GM19395 (cell line): Measurements from ENCODE around the gene EIF3F.
A peak's percentile ranks its signal among the peaks of the same experiment; 100 is the strongest.

Source experiments
- ATAC-seq: cut with Tn5 transposase; IDR thresholded peaks from one replicate; pipeline ENCODE4 v1.9.1; 2021; ENCODE audit warnings: mild to moderate bottlenecking, moderate library complexity; ENCODE audit not compliant: unreplicated experiment

EIF3F gene

DNA sequence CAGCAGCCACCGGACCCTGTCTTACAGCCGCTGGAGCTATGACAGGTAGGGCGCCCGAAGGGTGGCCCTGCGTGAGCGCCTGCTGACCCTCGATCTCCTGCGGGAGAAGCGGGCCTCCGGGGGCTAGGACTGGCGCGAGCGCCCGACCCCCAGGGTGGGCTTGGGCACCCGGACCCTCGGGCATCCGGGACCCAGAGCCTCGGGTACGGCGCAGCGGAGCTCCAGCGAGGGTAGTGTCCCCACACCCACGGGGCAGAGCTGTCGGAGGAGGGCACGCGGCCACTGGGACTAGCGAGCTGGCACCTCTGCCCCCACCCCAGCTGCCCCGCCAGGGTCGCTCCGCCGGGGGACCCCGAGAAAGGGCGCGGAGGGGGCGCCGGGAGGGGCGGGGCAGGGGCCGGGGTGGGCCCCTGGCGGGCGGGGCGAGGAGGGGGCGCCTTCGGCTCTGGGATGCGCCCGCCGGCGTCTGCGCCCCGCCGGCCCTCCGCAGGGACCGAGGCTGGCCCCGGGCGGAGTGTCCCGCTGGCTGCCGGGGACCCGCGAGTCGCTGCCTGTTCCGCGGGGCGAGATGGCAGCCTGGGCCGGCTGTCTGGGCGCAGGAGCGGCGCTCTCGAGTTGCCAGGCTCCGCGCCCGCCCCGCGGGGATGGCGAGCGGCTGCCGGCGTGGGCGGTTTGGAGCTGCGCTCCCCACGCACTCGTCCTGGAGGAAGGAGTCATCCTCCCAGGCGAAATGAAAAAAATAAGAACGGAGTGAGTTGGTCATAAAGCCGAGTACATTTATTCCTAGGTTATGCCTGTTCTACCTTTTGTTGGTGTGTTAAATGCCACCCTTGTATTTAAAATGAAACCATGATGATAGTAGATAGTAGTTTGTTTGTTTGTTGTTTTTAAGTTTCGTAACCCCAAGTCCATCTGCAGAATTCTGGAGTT lies 32.4 kb downstream of the EIF3F start:
- ATAC-seq: peak; percentile 8

DNA sequence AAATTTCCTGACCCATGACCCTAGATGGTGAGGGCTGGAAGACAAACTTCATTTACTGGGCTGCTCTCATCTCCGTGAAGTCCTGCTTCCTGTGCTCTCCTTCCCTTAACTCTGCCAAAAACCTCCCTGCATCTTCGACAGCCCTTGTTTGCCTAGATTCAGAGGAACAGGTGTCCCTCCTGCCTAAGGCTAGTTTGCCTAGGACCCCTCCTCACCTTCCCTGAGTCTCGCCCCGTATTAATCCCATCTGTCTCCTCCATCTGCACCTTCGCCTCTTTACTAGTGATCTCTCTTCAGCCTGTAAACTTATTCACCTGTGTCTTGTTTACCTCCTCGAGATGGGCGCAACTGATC lies 33.1 kb downstream of the EIF3F start:
- ATAC-seq: no peak

DNA sequence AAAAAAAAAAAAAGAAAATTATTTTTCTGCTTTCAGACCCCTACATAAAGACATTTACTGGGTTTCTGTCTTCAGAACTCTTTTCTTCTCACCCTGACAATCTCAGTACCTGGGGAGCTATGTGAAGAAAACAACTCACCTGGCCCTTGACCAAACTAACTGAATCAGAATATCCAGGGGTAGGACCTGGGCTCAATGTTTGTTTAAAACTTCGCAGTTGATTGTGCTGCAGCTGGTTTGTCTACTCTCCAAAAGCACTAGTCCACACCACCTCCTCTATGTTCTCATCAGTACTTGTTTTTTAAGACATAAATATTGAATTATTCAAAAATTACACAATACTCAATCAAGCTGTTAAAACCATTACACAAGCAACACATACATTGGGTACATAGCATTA lies 34.8 kb downstream of the EIF3F start:
- no peak for ATAC-seq

DNA sequence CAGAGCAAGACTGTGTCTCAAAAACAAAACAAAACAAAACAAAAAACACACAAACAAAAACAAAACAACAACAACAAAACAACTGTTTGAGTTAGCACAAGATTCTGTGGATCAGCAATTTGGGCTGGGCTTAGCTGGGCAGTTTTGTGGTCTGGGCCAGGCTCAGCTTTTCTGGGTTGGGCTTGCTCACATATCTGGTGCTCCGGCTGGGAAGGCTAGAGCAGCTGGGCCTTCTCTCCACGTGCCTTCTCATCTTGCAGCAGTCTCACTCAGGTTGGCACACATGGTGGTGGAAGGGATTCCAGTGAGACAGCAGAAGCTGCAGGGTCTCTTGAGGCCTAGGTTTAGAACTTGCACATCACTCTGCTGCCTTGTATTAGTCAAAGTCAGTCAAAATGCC lies 35.7 kb downstream of the EIF3F start:
- ATAC-seq: no peak

DNA sequence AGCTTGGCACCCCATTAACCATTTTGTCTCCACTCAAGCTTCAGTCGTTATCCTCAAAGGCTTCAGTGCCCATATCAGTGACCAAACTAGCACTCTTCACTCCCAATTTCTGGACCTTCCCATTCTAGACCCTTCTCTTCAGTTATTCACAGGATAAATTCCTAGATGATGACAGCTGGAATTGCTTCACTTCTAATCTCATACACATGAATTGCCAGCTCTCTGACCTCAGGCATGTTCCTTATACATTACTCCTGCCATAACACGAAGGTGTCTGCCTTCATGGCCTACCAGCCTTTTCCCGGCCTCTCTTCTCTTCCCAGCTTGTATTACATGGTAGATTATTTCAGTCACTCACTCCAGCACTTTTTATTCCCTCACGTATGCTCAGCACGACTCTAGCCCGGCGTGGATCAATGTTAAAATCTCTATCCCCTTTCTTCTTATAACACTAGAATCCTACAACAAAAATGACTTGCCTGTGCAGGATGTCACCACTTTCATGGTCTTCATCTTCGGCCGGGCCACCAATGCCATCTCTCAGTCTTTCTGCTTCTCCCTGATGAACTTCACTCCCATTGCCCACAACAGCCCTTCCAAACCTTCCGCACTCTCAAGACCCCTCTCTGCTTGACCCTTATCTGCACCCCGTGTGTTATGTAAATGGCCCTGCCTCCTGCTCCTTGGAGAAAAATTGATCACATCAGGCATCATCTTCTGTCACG lies 36.9 kb downstream of the EIF3F start:
- ATAC-seq: no peak

DNA sequence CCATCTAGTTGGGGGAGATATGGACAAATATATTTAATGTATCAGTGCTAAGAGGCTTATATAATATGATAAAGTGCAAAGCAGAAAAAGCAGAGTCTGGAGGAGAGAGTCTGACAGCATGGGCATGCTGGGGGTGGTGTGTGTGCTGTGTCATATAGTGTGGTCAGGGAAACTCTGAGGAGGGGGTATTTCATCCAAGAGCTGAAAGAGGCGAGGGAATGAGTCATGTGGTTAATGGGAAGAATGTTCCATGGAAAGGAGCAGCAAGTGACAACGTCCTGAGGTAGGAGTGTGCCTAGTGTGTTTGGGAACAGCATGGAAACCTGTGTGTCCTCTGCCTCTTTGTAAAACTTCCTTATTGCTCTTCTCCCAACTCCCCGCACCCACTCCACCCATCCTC lies 38.0 kb downstream of the EIF3F start:
- ATAC-seq: no peak

DNA sequence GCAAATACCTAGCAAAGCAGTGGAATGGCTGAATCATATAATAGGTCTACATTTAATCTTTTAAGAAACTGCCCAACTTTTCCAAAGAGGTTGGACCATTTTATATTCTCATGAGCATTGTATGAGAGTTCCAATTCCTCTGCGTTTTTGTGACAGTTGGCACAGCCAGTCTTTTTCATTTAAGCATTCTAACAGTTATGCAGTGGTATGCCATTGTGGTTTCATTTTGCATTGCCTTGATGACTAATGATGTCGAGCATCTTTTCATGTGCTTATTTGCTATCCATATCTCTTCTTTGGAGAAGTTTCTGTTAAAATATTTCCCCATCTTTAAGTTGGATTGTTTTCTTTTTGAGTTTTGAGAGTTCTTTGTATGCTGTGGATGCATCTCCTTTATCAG lies 38.7 kb downstream of the EIF3F start:
- no peak for ATAC-seq

DNA sequence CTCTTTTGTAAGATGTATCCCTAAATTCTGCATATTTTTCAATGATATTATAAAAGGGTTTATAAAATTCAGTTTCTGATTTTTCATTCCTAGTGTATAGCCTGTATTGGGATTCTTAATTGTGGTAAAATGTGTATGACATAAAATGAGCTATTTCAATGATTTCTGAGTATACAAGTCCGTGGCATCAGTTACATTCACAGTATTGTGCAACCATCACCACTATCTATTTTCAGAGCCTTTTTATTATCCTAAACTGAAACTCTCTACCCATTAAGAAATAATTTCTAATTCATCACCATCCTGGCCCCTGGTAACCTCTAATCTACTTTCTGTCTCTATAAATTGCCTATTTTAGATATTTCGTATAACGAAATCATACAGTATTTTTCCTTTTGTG lies 39.8 kb downstream of the EIF3F start:
- no peak for ATAC-seq

DNA sequence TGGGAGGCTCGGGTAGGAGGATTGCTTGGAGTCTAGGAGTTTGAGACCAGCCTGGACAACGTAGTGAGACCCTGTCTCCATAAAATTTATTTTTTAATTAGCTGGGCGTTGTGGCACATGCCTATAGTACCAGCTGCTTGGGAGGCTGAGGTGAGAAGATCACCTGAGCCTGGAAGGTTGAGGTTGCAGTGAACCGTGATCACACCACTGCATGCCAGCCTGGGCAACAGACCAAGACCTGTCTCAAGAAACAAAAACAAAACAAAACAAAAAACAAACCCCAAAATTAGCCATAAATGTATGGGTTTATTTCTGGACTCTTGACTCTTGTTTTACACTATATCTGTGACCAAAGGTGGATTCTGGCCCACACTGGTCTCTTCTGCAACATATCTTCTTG lies 41.6 kb downstream of the EIF3F start:
- ATAC-seq: no peak

DNA sequence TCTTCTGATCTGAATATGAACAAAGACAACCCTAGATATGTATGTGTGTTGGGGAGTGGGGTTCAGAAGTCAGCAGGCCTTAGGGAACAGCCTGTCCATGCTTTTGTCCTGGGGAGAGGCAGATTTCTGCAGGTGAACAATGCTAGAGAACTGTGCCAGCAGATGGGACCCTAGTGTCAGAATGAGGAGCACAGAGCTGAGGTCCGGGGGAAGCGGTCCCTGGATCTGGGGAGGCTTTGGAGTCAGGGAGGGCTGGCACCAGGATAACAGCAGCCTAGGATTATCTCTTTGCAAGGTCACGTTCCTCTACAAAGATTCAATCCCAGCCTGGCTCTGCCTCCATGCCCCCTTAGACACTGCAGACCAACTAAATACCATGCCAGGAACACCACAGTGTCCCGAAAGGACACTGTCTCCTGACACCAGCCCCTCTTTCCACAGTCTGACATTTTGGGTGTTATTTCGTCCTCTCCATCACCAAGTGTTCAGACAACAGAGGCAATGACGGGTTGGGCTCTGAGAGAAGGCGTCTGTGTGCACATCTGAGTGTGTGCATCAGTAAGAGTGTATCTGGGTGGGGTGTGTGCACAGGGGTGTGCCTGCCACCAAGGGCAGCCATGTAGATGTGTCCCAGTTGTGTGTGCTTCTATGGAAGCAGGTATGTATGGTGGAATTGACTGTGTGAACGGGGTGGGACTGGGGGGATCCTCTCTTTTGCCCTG lies 43.5 kb downstream of the EIF3F start:
- no peak for ATAC-seq

DNA sequence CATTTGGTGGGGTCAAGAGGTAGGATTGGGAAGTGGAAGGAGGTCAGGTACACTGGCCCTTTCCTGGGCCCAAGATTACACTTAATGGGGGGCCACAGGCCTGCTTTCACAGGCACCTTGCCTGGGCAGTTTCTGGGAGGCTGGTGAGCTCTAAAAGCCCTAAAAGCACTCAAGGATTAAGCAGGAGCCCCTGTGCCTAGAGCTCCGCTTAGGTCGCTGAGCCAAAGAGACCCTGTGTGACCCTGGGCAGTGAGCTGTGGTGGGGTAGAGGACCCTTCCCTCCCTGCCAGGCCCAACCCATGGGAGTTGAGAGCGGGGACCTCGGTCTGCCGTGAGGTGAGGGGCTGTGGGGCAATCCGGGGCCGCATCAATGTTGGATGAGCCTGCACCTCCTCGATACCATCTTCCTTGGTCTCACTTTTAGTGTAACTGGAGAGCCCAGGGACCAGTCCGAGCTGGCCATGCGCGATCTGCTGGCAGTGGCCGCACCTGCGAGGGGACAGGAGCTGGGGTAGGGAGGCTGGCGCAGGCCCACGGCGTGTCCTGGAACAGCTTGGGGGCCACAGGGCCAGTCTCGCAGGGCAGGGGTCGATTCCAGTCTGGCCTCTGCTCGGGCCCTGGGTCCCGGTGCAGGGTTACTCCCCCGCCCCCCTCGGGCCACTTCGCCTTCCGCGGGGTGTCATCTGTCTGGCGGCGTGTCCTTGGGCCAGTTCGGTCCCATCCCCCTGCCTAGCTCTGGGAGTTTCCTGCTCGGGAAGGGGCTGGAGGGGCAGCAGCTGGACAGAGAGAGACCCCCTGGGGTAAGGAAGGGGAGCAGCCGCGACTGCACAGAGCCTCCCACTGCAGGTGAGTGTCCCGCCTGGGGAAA lies 44.3 kb downstream of the EIF3F start:
- ATAC-seq: no peak

DNA sequence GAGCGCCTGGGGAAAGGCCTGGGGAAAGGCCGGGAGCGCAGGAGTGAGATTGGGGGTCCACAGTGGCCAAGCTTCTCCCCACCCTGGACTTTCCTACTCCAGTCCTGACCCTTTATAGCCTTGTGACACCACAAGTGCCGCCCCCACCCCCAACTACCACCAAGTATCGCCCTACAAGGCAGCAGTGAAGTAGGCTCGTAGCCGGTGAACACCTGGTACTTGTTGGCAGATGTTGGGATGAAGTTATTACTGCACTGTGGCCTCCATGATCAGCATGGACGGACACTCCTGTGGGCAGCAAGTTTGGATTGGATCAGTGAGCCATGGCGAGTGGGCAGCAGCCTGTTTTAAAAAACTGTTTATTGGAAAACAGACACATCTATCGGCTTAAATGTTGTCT lies 45.0 kb downstream of the EIF3F start:
- no peak for ATAC-seq

DNA sequence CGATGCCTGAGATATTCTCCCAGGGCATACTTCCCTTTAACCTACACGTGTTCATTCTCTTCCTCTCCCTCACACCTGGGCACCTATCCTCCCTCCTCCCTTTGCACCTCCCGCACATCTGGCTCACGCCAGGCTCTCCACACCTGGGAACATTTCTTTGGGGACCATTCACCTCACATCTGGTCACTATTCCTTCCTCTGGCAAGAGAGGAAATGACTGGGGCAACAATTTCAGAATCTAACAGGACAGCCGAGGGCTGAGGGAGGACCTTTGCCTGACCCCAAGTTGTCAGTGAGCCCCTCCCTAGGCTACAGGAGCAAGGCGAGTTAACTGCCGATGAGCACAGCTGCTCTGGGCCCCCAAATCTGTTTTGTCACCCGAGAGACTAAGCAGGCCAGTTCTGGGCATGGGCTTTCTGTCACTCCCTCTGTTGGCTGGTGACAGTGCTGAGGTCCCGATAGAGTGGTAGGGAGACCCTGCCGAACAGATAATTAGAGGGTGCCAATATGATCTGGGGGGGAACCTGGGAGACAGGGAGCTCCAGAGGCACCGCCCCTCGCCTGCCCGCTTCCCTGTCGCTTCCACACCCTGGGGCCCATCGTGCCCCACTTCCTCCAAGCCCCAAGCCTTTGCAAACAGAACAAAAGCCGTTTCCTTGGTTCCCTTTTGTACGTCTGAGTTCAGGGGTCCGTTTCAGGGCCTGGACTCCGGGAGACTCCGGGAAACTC lies 45.6 kb downstream of the EIF3F start:
- ATAC-seq: no peak

DNA sequence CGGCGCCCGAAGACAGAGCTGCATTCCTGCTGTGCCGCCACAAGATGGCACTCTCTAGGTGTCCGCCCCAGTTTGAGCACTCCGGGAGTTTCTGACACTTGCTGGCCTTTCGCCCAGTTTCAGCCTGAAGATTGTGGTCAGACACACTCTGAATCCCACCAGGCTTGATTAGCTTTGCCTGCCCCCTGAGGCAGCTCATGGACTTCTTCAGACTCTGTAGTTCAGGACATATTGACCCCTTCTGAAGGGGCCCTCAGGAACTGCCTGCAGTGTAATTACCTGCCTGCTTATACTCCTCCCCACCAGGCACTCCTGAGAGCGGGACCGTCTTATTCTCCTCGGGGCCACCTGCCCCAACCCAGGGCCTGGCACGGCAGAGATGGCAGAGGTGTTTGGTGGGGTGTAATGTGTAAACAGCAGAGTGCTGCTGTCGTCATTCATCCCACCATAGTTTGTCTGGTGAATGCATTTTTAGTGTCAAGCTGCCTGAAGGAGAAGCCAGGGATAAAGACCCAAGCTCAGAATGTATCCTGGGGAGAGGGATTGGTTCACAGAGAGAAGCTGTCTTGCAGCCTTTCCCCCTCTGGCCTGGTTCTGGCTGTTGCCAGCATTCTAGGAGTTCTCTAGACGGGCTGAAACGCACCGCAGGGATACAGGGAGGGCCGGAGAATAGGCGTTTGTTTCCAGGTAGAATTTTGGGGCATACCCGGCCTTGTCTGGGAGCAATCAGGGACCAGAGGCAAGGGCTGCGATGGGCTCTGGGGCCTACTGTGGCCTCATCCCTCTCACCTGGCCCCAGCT lies 46.4 kb downstream of the EIF3F start:
- ATAC-seq: peak; percentile 72

DNA sequence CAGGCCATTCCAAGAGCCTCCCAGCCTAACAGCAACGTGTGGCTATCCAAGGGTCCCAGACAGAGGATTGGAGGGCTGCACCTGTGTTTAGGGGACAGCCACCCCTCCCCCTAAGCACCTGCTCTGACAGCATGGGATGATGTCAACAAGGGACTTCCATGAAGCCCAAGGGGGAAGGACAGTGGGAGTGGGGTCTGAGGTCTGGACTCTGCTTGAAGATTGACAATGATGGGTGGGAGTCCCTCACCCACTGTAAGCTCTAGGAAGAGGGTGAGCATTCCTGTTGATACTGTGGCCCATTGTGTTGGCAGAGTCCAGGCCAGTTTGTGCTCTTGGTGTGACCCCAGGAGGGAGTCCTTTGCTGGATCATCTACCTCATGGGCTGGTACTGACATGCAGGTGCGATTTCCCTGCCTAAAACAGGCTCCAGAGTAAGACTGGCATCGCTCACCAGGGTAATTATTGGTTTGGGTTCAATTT lies 47.0 kb downstream of the EIF3F start:
- no peak for ATAC-seq

DNA sequence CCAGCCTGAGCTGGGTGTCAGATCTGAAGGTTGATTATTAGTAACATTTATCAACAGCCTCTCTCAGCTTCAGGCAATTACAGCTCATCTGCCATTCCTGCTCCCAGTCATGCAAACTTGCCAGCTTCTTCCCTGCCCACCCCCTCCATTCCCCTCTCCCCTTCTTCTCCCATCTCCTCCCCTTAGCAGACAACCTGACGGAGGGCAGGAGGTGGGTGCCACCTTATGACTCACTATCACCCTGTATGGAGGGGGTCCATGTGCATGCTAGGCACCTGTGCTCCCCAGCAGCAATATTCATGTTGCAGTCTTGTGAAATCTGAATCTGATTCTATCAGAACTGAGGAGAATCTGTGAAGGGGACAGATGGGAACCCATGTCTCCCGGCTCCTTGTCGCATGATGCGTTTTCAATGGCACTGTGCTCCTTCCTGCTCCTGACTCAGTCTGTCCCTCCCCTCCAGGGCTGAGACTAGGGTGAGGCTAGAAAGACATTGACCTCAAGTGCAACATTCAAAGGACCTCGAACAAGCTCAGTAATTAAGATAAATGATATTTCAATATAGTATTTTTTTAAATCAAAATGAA lies 47.6 kb downstream of the EIF3F start:
- ATAC-seq: no peak

DNA sequence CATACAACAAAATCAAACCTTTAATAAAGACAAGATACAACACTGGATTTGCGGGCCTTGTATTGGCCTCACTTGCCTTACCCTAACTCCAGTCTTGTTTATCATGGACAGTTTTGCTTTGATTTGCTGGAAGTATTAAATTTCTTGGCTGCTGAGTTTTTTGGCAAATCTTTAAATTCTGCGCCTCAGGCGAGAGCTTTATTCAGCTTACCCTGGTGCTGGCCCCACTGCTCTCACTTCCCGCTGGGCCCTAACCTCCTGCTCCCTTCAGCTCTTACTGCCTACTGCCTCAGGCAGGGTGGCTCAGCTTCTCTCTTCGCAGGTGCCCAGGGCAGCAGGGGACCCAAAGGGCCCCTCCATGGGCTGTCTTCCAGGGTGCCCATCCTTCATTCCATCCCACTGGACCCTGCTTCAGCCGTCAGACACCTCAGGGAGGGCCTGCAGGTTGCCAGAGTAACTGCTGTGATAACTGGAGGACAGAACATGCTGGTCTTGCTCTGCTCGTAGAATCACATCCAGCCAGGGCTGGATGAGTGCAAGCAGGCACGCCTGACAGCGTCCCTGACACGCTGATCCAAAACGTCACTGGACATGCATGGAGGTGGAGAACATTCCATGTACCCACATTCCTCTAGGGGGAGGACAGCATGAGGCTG lies 48.2 kb downstream of the EIF3F start:
- ATAC-seq: no peak
